Measurements from ENCODE around the gene COPS9.
A peak's percentile ranks its signal among the peaks of the same experiment; 100 is the strongest.

COPS9 gene

GRCh38 chr2:240136013-240136670 lies at the start of gene COPS9:
COPS9 (minus strand) TSS chr2:240136305; CDS start chr2:240136284, 21 bp downstream.
- DNase-seq, result peak; percentile 36

- DNase-seq, result no peak
Observed at GRCh38 chr2:240184656-240185055, 48.6 kb upstream of the COPS9 start.

GRCh38 chr2:240183875-240184590 lies 47.9 kb upstream of the COPS9 start:
- DNase-seq, result no peak

GRCh38 chr2:240183006-240183874 lies 47.1 kb upstream of the COPS9 start:
- peak; percentile 86 for DNase-seq

- DNase-seq, result no peak
Observed at GRCh38 chr2:240182476-240182875, 46.4 kb upstream of the COPS9 start.

- no peak for DNase-seq
Observed at GRCh38 chr2:240182001-240182400, 45.9 kb upstream of the COPS9 start.

- DNase-seq, result no peak
Observed at GRCh38 chr2:240179941-240180666, 44.0 kb upstream of the COPS9 start.

GRCh38 chr2:240179186-240179815 lies 43.2 kb upstream of the COPS9 start:
- DNase-seq, result no peak

GRCh38 chr2:240178564-240178963 lies 42.5 kb upstream of the COPS9 start:
- no peak for DNase-seq

- no peak for DNase-seq
Observed at GRCh38 chr2:240174496-240174895, 38.4 kb upstream of the COPS9 start.

GRCh38 chr2:240172071-240172895 lies 36.2 kb upstream of the COPS9 start:
- no peak for DNase-seq

GRCh38 chr2:240170883-240171282 lies 34.8 kb upstream of the COPS9 start:
- no peak for DNase-seq

- no peak for DNase-seq
Observed at GRCh38 chr2:240170354-240170735, 34.2 kb upstream of the COPS9 start.

GRCh38 chr2:240169486-240170353 lies 33.6 kb upstream of the COPS9 start:
- no peak for DNase-seq

GRCh38 chr2:240168546-240169361 lies 32.6 kb upstream of the COPS9 start:
- DNase-seq, result no peak

GRCh38 chr2:240168041-240168440 lies 31.9 kb upstream of the COPS9 start:
- no peak for DNase-seq

- DNase-seq, result no peak
Observed at GRCh38 chr2:240167588-240167880, 31.4 kb upstream of the COPS9 start.

GRCh38 chr2:240166761-240167587 lies 30.9 kb upstream of the COPS9 start:
- no peak for DNase-seq

- DNase-seq, result no peak
Observed at GRCh38 chr2:240166191-240166590, 30.1 kb upstream of the COPS9 start.
